GM19438 (cell line): ENCODE measurements around the gene STK32A.
A peak's percentile ranks its signal among the peaks of the same experiment; 100 is the strongest.

Source experiments
- ATAC-seq: cut with Tn5 transposase; IDR thresholded peaks from one replicate; pipeline ENCODE4 v1.9.1; 2021; ENCODE audit warnings: low read depth; ENCODE audit not compliant: unreplicated experiment

STK32A gene

DNA sequence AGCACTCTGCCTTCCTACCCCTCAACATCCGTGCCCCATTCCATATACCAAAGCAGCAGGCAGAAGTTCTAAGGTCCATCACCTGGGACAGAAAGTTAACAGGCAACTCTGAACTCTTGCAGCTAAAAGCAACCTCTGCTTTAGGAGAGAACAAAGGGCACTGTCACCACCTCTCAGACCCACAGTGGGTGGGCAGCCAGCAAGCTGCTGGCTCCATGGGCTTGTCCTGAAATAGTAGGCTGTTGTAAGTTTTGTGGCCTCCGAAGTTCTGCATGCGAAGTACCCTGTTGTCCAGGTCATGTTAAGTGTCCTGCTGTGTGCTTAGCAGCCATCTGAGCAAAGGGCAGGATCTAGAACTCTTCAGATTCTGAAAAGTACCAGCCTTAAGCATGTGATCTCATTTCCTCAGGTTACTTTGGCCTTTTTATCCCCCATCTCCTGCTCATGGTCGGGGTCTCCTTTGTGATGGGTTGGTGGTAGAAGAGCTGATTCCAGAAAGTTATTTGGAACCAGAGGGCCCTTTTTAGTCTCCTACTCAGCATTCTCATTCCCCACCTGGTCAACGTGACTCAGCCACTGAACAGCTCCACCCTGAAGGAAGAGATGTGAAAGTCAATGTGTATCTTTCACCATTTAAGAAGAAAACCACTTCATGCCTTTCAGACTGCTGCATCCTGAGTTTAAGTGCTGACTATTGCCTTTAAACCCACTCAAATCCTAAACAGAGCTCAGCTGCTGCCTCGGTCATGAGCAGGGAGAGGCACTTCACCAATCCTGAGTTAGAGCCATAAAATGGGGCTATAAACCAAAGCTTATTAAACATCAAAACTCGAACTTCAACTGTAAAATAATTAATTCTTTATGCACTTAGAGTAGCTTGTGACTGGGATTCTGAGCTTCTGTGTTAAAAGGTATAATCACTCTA, 153.6 kb downstream of the STK32A start:
- no peak for ATAC-seq

DNA sequence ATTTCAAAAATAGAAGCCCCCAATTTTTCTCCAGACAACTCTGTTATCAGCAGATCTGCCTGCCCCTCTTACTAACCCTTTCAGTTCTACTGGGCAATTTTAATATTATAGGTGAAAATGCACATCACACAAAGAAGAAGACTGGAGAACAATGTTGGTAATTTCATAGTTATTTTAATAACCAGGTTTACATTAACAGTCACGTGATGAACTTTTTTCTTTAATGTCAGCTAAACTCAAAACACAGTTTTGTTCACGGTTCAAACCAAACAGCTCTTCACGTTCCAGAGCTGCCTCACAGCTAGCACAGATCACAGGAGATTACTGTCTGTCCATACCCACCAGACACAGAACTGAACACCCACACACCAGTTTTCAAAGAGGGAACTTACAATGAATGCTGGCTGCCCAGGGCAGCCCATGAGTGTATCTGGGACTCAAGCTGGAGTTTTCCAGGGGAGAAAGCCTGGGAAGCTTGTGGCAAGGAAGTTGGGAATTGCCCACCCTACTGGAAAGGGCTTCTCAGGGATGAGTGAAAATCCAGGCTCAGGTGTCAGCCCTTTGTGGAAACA, 155.9 kb downstream of the STK32A start:
- ATAC-seq: no peak

DNA sequence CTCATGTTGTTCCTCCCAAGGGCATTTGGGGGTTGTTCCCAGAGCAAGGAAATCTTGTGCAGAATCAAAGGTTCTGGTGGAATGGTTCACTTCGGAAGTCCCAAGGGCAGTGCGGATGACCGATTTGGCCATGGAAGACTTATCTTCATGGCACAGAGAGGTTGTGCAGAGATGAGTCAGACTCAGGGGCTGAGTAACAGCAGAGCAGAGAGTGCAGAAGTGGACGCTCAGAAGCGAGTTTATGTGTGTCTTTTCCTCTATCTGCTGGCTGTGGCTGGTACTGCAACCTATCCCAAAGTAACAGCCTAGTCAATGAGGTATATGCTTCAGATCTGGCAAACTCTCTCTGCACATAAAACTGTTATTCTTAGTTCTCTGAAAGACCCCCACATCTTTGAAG, 157.0 kb downstream of the STK32A start:
- peak; percentile 95 for ATAC-seq

DNA sequence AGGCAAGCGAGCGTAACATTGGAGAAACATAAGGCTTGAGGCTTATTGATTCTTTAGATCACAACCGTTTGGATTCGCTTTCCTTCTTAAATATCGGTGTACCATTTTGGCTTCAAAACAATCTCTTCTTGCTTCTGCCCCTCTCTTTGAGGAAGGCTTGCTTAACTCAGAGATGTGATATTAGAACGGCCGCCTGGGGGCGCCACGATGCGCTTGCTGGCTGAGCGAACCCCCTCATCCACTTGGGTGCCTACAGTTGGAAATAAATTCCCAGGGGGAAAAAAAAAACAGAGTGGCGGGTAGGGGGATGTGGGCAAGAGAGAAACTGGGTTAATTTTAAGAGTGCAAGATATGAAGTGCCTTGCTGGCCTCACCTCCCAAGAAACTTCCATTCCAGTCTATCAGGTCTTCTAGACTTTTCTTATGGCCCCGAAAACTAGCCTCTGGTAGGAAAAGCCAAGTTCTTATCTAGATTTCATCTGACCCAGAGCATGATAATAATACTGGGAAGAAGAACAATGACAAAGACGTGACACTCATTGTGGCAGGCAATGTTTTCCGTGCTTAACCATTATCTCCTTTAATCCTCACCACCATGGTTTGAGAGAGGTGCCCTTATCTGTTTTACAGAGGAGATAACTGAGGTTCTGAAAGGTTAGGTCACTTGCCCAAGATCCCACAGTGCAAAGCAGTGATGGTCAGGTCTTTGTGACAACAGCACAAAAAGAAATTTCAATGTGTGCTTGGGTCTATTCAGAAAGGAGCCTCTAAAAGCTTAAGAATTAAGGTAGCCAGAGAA, 159.2 kb downstream of the STK32A start:
- no peak for ATAC-seq

DNA sequence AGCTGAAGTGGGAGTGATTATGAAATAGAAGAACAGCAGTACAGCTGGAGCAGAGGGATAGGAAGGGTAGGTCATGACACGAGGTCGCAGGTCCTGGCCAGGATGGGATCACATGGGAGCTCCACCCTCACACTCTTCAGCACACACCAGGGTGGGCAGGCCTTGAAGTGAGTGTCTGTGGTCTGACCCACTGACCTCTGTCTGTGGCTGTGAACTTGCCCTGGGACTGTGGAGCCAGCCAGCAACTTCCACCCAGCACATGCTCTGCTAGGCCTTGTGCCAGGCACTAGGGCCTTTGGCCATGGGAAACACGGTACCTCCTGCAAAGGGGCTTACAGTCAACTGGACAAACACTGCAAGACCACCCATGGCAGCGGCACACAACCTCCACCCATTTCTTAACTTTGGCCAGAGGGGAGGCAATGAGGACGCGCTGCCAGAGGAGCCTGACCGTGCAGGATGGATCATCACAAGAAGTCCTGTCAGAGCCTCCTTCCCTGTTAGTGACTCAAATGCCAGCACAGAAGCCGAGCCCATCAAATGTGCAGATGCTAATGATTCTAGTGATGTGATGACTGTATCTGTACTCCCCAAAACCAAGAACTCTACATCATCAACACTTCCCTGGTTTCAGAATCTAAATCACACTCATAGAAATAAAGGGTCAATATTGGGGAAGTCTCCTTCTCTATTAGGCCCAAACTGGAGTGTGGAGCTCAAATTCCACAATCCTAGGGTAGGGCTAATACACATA, 161.4 kb downstream of the STK32A start:
- no peak for ATAC-seq

DNA sequence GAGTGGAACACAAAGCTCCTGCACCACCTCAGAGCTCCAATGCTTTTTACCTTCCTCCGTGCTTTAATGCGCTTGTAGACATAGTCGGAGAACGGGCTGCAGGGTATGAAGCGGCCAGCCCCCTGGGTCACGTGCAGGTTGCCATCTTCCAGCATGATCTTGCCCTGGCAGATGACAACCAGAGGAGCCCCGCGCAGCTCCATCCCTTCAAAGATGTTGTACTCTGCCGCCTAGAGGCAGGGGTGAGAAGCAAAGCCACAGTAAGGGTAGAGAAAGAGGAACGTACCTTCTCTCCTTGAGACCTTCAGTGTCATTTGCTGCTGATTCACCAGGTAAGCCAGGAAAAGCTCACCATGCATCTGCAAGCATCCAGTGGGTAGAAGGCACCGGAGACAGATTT, 162.8 kb downstream of the STK32A start:
- no peak for ATAC-seq

DNA sequence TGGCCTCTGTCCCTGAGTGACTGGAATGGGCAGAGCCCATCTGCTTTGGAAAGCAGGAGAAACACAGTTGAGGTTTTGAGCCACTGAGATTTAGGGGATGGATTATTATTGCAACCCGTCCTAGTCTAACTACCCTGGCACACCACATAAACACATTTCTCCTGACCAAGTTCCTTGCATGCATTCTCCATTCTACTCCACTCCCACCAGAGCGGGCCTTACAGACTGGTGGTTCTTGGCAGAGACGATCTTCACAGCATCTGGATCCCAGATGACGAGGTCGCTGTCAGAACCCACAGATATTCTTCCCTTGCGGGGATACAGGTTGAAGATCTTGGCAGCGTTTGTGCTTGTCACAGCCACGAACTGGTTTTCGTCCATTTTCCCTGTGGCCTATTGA, 164.0 kb downstream of the STK32A start:
- no peak for ATAC-seq

DNA sequence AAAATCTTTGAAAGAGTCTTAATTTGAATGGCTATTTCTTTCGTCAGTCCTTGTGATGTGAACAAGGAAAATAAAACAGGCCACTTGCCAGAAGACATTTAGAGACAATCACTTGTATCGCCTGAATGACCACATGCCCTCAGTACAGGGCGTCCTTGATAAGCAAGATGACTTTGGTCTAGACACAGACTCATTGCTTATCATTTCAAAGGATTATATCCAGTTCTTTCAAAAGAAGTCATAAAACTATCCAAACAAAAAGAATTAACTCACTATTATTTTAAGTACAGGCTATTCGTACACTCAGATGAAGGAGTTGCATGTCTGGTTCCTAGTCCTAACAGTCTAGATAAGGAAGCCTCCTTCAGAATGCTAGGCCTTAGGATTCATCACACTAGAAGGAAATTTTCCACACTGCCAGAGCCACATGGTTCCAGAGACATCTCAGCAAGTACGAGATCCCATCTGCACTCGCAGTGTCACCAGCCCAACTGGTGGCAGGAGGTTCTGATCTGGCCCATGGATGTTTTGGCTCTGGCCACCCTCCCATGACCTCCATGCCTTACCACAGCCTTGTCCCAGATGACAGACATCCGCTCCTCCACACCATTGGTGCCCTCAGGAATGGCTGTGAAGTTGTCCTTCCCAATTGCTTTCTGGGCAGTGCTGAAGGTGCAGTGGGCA, 165.4 kb downstream of the STK32A start:
- ATAC-seq: no peak

DNA sequence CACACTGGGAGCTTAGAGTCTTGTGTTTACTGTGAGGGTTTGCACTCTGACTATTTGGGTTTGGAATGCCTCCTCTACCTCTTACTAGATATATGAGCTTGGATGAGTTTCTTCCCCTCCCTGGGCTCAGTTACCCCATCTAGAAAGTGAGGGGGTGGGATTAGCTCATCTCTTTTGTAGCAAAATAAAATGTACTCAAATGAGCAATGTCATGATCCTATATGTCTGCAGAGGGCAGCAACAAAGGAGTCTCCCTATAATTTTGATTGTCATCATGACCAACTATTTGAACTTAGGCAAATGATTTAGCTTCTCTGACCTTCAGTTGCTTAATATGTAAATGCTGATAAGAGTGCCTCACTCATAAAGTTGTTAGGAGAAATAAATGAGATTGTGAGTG, 166.1 kb downstream of the STK32A start:
- no peak for ATAC-seq

DNA sequence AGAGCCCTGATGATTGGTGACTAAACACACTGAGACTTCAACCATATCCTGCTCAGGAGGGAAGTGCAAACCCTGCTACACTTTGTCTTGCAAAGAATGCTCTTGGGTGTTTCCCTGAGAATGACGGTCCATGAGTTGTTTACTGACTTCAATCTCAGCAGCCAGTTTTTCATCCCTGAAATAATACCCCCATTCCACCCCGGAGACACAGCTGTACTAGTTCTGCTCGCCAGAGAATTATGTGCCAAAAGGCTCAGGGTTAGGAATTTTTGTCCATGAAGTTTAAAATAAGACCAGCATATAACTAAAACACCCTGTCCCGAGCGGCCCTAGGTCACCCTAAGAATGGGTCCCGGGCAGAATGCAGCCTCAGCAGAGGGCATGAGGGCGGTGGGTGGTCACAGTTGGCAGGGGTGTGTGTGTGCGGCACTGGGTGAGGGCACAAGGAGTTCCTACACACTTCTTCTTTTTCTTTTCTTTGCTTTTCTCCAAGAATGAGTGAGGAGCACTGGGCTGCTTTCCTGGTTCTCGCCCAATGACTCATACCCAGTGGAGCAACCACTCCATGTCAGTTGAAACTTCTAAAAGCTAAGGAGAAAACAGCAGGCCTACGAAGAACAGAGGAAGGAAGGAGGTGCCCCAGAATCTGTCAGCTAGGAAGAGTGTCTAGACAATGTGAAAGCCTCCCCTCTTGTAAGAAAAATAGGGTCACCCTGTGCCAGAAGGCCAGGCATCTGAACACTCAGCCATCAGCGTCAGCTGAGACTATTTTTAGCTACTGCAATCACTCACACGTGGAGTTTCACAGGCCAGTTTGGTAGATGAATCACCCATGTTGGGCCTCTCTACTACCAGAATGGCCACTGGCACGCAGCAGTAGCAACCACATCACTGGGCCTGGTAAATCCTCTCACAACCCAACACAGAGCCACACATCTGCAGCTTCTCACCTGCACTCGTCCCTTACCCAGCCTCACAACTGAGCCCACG, 169.1 kb downstream of the STK32A start:
- ATAC-seq: peak; percentile 91

DNA sequence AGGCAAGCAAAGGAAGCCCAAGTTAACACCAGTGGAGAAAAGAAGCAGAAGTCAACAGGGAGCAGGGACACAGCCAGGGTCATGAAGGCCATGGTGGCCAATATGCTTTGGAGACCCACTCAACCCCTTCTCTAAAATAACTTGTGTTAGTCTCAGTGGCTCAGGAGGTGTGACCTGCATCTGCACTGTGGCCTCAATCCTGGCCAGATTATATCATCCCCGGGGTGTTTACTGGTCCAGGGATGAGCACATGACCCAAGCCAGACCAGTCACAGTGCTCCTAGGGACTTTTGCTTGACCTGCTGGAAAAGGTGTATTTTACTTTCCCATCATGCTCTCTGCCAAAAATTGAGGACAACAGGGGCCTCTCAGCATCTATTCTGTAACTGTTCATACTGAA, 169.9 kb downstream of the STK32A start:
- peak; percentile 28 for ATAC-seq

DNA sequence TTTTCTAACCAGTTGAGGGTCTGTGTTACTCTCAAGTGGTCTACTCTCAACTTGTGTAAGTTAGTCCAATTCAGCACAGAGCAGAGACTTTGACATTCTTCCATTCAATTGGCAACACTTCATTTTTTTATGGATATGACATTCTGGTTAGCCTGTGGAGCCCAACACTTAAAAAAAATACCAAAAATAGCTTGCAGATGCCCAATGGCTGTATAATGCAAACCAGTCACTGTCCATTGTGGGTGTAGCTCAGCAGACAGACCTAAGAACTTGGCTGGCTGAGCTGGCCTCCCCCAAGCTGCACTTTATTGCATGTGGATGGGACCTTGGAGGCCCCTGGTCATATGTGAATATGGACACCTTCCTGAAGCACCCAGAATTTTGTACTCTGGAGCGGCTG, 171.8 kb downstream of the STK32A start:
- ATAC-seq: no peak

DNA sequence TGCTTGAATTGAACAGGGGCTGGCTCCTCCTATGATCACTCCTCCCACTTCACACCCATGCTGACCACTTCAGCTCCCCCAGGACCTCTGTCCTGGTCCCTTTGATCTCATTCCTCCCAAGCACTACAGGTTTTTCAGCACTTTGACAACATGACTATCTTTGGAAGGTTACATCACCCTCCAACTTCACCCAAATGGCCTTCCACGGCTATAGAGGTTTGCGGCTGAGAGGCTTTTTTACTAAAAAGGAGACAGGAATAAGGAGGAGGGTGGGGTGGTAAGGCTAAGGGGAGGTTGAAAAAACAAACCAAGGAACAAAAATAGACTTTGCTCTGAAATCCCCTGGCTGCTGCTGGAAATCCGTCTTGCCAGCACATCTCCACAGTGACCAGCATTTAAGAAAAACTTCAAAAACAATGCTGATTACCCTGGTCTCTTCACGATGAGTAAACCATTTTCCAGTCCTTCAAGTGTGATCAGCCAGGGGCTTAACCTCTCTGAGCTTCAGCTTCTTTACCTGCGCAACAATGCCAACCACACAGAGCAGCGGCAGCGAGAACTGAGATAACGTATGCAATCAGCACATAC, 172.4 kb downstream of the STK32A start:
- no peak for ATAC-seq

DNA sequence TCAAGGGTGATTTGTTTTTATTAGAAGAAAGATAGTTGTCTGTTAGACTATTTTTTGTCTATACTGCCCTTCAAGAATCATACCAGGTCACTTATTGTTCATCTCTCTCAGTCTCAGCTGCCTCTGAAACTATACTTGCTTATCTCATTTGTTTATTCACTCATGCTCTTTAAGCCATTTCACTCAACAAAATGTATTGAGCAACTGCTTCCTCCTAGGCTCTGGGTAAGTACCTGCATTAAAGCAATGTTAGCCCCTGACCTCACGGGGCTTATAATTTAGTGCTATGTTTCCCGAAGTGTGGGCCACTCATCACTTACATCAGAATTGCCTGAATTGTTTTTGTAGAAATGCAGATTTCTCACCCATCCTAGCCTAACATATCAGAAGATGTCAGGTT, 174.2 kb downstream of the STK32A start:
- ATAC-seq: no peak

DNA sequence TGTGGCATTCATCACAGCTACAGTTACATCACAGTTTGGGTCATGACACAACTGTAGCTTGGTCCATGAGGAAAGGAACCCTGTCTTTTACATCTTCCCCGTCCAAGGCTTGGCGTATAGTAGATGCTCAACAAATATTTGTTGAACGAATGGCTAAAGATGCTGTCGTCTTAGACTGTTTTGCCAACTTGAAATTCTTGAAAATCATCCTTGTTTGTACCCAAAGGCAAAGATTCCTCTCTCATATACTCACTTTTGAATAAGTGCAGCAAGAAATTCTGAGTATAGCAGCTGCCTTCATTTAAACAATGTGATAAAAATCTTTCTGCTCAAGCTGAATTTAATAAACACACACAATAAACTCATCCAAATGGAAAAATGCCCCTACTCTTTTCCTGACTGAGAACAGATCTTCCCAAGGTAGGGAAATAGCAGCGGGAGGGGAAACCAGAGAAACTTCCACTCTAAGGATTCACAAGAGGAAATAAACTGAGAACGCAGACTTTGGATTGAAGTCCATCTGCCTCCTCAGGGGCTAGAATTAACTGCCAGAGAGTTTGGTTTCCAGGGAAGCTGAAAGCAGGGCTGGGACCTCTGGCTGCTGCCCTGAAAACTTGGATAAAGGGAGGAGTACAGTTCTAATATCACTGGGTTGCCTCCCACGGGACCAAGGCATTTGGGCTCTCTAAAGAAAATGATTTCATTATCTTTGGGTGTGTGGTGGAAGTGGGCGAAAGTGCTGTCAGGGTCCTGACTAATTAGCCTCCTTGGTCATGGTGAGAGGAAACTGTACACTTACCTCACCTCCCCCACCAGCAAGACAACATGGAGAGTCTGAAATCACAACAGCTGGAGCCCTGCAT, 175.9 kb downstream of the STK32A start:
- no peak for ATAC-seq

DNA sequence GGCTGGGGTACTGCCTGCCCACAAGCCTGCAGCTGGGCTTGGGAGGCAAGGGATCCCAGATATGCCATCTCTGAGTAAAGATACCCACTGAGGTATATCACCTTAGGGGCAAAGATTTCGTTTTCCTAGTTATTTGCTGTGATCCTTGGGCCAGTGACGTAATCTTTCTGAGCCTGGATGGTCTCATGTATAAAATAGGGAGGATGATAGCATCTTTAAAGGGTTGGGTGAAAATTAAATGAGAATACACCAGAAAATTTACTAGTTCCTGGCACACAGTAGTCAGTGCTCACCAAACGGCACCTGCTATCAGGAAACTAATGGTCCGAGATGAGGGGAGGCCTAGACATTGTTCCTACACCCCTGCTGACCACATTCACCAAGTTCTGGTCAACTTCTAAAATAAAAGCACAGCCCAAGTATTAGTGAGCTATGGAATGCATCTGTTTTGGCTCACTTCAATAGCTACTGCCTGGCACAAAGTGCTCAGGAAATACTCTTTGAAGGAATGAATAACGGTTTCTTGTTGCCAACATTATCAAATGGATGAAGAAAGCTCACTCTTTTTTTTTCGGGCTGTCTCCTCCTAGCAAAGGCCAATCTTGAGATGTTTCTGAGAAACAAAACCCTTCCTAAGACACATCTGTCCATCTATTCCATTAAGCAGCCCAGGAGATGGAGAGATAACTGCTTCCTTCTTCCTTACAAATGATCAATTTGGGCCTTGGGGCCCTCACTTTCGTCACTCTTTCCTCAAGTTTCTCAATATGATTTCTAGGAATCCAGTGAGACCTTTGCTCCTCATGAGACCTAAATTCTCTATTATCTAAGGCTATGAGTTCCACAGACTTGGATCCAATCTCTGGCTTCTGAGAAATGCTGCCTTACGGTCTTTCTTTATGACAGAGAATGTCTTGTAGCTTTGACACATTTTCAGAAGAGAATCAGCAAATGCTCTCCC, 176.8 kb downstream of the STK32A start:
- no peak for ATAC-seq

DNA sequence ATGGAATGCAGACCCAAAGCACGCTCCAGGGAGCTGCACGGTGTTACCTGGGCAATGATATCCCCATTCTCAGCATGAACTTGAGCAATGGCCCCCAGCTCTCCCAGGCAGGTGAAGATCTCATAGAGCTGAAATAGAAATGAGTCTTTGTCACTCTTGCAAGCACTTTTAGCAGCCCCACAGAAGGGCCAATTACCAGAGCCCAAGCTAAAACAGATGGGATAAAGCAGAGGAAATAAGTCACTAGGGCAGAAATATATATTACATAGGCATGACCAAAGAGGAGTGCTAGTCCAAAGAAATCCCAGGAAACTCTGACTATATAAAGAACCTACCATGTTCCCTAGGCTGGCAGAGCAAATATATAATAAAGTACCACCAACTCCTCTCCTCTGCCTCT, 177.7 kb downstream of the STK32A start:
- no peak for ATAC-seq
